BE2C (cell line): ENCODE measurements around the gene INPP5A.
A peak's percentile ranks its signal among the peaks of the same experiment; 100 is the strongest.

ENCODE experiments used
- DNase-seq: peaks from one replicate; pipeline ENCODE4 v3.0.0-alpha.2; 2020
- H3K27me3 ChIP-seq: fragments of 250-450 bp; sonication (Bioruptor Pico); 2 replicates; pipeline ENCODE4 v1.5.1; 2020; ENCODE audit warnings: mild to moderate bottlenecking
- H3K36me3 ChIP-seq: fragments of 250-450 bp; sonication (Bioruptor Pico); 2 replicates; pipeline ENCODE4 v1.5.1; 2020; ENCODE audit warnings: mild to moderate bottlenecking
- H3K4me1 ChIP-seq: fragments of 250-450 bp; sonication (Bioruptor Pico); 2 replicates; pipeline ENCODE4 v1.5.1; 2020
- H3K4me3 ChIP-seq: 2 replicates; pipeline ENCODE4 v1.5.1; 2011; ENCODE audit warnings: low read depth, low read length
- H3K9me3 ChIP-seq: fragments of 250-450 bp; sonication (Bioruptor Pico); 2 replicates; pipeline ENCODE4 v1.5.1; 2020
- CTCF ChIP-seq: IDR thresholded peaks from 2 replicates; pipeline ENCODE4 v1.5.1; 2012; ENCODE audit warnings: mild to moderate bottlenecking, low read depth, low read length

Gene INPP5A

GRCh38 chr10:132535065-132535651, 2.4 kb upstream of the INPP5A start:
- H3K9me3 ChIP-seq, result no peaks in the 10 kb centered on the region
- no peak overlapping the region for H3K4me3 ChIP-seq
- peaks cover 7% of the 10 kb centered on the region for H3K27me3 ChIP-seq
- no peaks in the 10 kb centered on the region for H3K36me3 ChIP-seq
- no peak for DNase-seq
- H3K4me1 ChIP-seq, result no peaks in the 10 kb centered on the region
- no peak for TF ChIP-seq CTCF

- H3K9me3 ChIP-seq, result no peaks in the 10 kb centered on the region
- H3K4me3 ChIP-seq, result peak overlapping the region; percentile 60
- H3K36me3 ChIP-seq, result no peaks in the 10 kb centered on the region
- no peak for TF ChIP-seq CTCF
- H3K27me3 ChIP-seq, result no peaks in the 10 kb centered on the region
- DNase-seq, result no peak
- no peaks in the 10 kb centered on the region for H3K4me1 ChIP-seq
These were observed 1.2 kb upstream of the INPP5A start for GRCh38 chr10:132536241-132536876.

- peak; percentile 100 for DNase-seq
- no peak for TF ChIP-seq CTCF
- H3K27me3 ChIP-seq, result no peaks in the 10 kb centered on the region
- H3K9me3 ChIP-seq, result no peaks in the 10 kb centered on the region
- H3K36me3 ChIP-seq, result no peaks in the 10 kb centered on the region
- H3K4me1 ChIP-seq, result no peaks in the 10 kb centered on the region
- peak overlapping the region; percentile 60 for H3K4me3 ChIP-seq
These were observed 507 bp upstream of the INPP5A start for GRCh38 chr10:132536877-132537683.

GRCh38 chr10:132538031-132538789, 623 bp downstream of the INPP5A start:
- Histone ChIP-seq H3K9me3 (no peaks in the 10 kb centered on the region), H3K36me3 (no peaks in the 10 kb centered on the region), H3K27me3 (no peaks in the 10 kb centered on the region), H3K4me3 (peak overlapping the region; percentile 58), H3K4me1 (no peaks in the 10 kb centered on the region)
- DNase-seq, result no peak
- no peak for TF ChIP-seq CTCF

- H3K36me3 ChIP-seq, result no peaks in the 10 kb centered on the region
- no peaks in the 10 kb centered on the region for H3K4me1 ChIP-seq
- DNase-seq, result no peak
- H3K9me3 ChIP-seq, result no peaks in the 10 kb centered on the region
- no peak for TF ChIP-seq CTCF
- H3K27me3 ChIP-seq, result no peaks in the 10 kb centered on the region
- no peak overlapping the region; the same call in 1 of the 2 replicates for H3K4me3 ChIP-seq
These were observed 1.3 kb downstream of the INPP5A start for GRCh38 chr10:132538790-132539421.
